Activated CD4-positive, alpha-beta memory T cell treated with anti-CD3 and anti-CD28 coated beads for 36 hours (primary cell): ENCODE measurements around the gene PLXNB1. TPM values are rescaled to one million over a fixed set of nuclear protein-coding genes. Genes with fewer than 3 reads are reported as not detected.

Source experiments
- CTCF ChIA-PET: fragments of 350-600 bp; sonication (Branson Sonifier 250); formaldehyde crosslinking; loops from one replicate; lab custom pipeline; 2021; ENCODE audit warnings: antibody characterized with exemption, inconsistent platforms; lab: Charles Lee
- POLR2A ChIA-PET: fragments of 350-600 bp; sonication (Branson Sonifier 250); formaldehyde crosslinking; loops from one replicate; lab custom pipeline; 2021; ENCODE audit warnings: antibody characterized with exemption; lab: Charles Lee
- DNase-seq: peaks from one replicate; pipeline ENCODE4 v3.0.0-alpha.2; 2020
- H3K27ac Mint-ChIP-seq: one replicate; pipeline ENCODE4 v1.8.0; 2021; ENCODE audit warnings: mixed read lengths
- H3K27me3 Mint-ChIP-seq: one replicate; pipeline ENCODE4 v1.8.0; 2021; ENCODE audit warnings: mixed read lengths
- H3K36me3 Mint-ChIP-seq: one replicate; pipeline ENCODE4 v1.8.0; 2021; ENCODE audit warnings: mixed read lengths
- H3K4me1 Mint-ChIP-seq: one replicate; pipeline ENCODE4 v1.8.0; 2021; ENCODE audit warnings: low read depth, mixed read lengths
- H3K4me3 Mint-ChIP-seq: one replicate; pipeline ENCODE4 v1.8.0; 2021; ENCODE audit warnings: mild to moderate bottlenecking, mixed read lengths
- H3K9me3 Mint-ChIP-seq: one replicate; pipeline ENCODE4 v1.8.0; 2021; ENCODE audit warnings: mixed read lengths
- intact Hi-C: fragments of 100-400 bp; cut with micrococcal nuclease; formaldehyde crosslinking; loops from one replicate; pipeline ENCODE4 v1.15.1; 2023
- total RNA-seq, 2 experiments: library from RNA; stranded (reverse); gene quantifications; one replicate each; pipeline ENCODE4 v1.2.3, GENCODE V29; 2021

PLXNB1 gene
- total RNA-seq, 2 experiments from 2014 or later, result 3.2 to 3.8 TPM

- DNase-seq, result no peak
- H3K9me3 Mint-ChIP-seq, result no peaks in the 10 kb centered on the region
- H3K4me1 Mint-ChIP-seq, result peaks cover 5% of the 10 kb centered on the region
- no peak overlapping the region for H3K4me3 Mint-ChIP-seq
- intact Hi-C loops, result no loop called here
- H3K27ac Mint-ChIP-seq, result no peak overlapping the region
- H3K36me3 Mint-ChIP-seq, result peaks cover 4% of the 10 kb centered on the region
- POLR2A ChIA-PET, result interaction anchor here (1.0 to 1.1 kb wide), 2 partner anchors 8 to 9 kb away, joined by 3 read pairs; partner anchors contain the start of genes CCDC51 and TMA7
- CTCF ChIA-PET, result interaction anchor here (0.7 to 9.7 kb wide), 4 partner anchors 30 to 231 kb away, joined by 3 to 290 read pairs (median 8); partner anchors contain the start of gene CELSR3
- no peaks in the 10 kb centered on the region for H3K27me3 Mint-ChIP-seq
Observed at GRCh38 chr3:48431224-48432029, 1.5 kb upstream of the PLXNB1 start.

GRCh38 chr3:48430708-48431101, 819 bp upstream of the PLXNB1 start:
- Mint-ChIP-seq H3K4me1 (peaks cover 5% of the 10 kb centered on the region), H3K36me3 (peaks cover 4% of the 10 kb centered on the region), H3K27ac (no peak overlapping the region), H3K9me3 (no peaks in the 10 kb centered on the region), H3K4me3 (peak overlapping the region; percentile 69), H3K27me3 (no peaks in the 10 kb centered on the region)
- POLR2A ChIA-PET, result interaction anchor here (1.0 to 1.1 kb wide), 2 partner anchors 9 to 10 kb away, joined by 3 read pairs; partner anchors contain the start of genes CCDC51 and TMA7
- DNase-seq, result no peak
- intact Hi-C loops, result no loop called here
- CTCF ChIA-PET, result interaction anchor here (0.7 to 2.4 kb wide), 3 partner anchors 29 to 232 kb away, joined by 3 to 11 read pairs (median 4); partner anchors contain the start of gene CELSR3

GRCh38 chr3:48429317-48429959, 448 bp downstream of the PLXNB1 start:
- Mint-ChIP-seq H3K36me3 (peaks cover 4% of the 10 kb centered on the region), H3K4me1 (peaks cover 4% of the 10 kb centered on the region), H3K27ac (no peak overlapping the region), H3K4me3 (peak overlapping the region; percentile 69), H3K27me3 (no peaks in the 10 kb centered on the region), H3K9me3 (no peaks in the 10 kb centered on the region)
- ChIA-PET POLR2A (interaction anchor here (1.0 kb wide), 2 partner anchors 10 to 44 kb away, joined by 3 read pairs; partner anchors contain the start of gene CCDC51), CTCF (interaction anchor here (2.4 kb wide), 1 partner anchor 28 kb away, joined by 11 read pairs; no protein-coding TSS in a partner anchor)
- intact Hi-C loops, result no loop called here
- peak; percentile 61 for DNase-seq

- Mint-ChIP-seq H3K27ac (no peak overlapping the region), H3K4me1 (peaks cover 2% of the 10 kb centered on the region), H3K9me3 (no peaks in the 10 kb centered on the region), H3K36me3 (peaks cover 4% of the 10 kb centered on the region), H3K4me3 (peak overlapping the region; percentile 38), H3K27me3 (no peaks in the 10 kb centered on the region)
- DNase-seq, result no peak
- ChIA-PET POLR2A (interaction anchor here (1.0 kb wide), 2 partner anchors 11 to 45 kb away, joined by 3 read pairs; partner anchors contain the start of gene CCDC51), CTCF (interaction anchor here (1.0 to 2.4 kb wide), 2 partner anchors 27 to 28 kb away, joined by 3 to 11 read pairs; no protein-coding TSS in a partner anchor)
- intact Hi-C loops, result no loop called here
Observed at GRCh38 chr3:48428572-48429316, 1.1 kb downstream of the PLXNB1 start.

GRCh38 chr3:48428088-48428571, 1.8 kb downstream of the PLXNB1 start:
- Mint-ChIP-seq H3K27ac (no peak overlapping the region), H3K4me1 (peaks cover 2% of the 10 kb centered on the region), H3K4me3 (peak overlapping the region; percentile 28), H3K9me3 (no peaks in the 10 kb centered on the region), H3K27me3 (no peaks in the 10 kb centered on the region), H3K36me3 (peaks cover 4% of the 10 kb centered on the region)
- ChIA-PET CTCF (interaction anchor here (1.0 kb wide), 1 partner anchor 27 kb away, joined by 3 read pairs; no protein-coding TSS in a partner anchor), POLR2A (interaction anchor here (1.0 kb wide), 2 partner anchors 11 to 46 kb away, joined by 3 read pairs; partner anchors contain the start of gene CCDC51)
- intact Hi-C loops, result no loop called here
- no peak for DNase-seq

- Mint-ChIP-seq H3K4me1 (peaks cover 2% of the 10 kb centered on the region), H3K9me3 (no peaks in the 10 kb centered on the region), H3K36me3 (peaks cover 4% of the 10 kb centered on the region), H3K27ac (no peak overlapping the region), H3K27me3 (no peaks in the 10 kb centered on the region), H3K4me3 (peak overlapping the region; percentile 28)
- ChIA-PET POLR2A (no interaction called here), CTCF (interaction anchor here (9.5 kb wide), 1 partner anchor 8 kb away, joined by 60 read pairs; no protein-coding TSS in a partner anchor)
- no peak for DNase-seq
- intact Hi-C loops, result no loop called here
Observed at GRCh38 chr3:48427630-48427962, 2.3 kb downstream of the PLXNB1 start.

- Mint-ChIP-seq H3K27ac (no peak overlapping the region), H3K27me3 (no peaks in the 10 kb centered on the region), H3K9me3 (no peaks in the 10 kb centered on the region), H3K36me3 (peaks cover 4% of the 10 kb centered on the region), H3K4me3 (no peak overlapping the region), H3K4me1 (peaks cover 2% of the 10 kb centered on the region)
- no peak for DNase-seq
- intact Hi-C loops, result no loop called here
- CTCF ChIA-PET, result interaction anchor here (9.5 kb wide), 1 partner anchor 8 kb away, joined by 60 read pairs; no protein-coding TSS in a partner anchor
- POLR2A ChIA-PET, result no interaction called here
Observed at GRCh38 chr3:48426944-48427629, 2.8 kb downstream of the PLXNB1 start.

GRCh38 chr3:48426401-48426909, 3.4 kb downstream of the PLXNB1 start:
- intact Hi-C loops, result no loop called here
- no peak overlapping the region for H3K4me3 Mint-ChIP-seq
- POLR2A ChIA-PET, result no interaction called here
- H3K4me1 Mint-ChIP-seq, result peaks cover 2% of the 10 kb centered on the region
- no peaks in the 10 kb centered on the region for H3K27me3 Mint-ChIP-seq
- CTCF ChIA-PET, result interaction anchor here (1.0 to 9.5 kb wide), 3 partner anchors 9 to 144 kb away, joined by 3 to 60 read pairs (median 6); no protein-coding TSS in a partner anchor
- no peaks in the 10 kb centered on the region for H3K36me3 Mint-ChIP-seq
- no peak for DNase-seq
- no peaks in the 10 kb centered on the region for H3K9me3 Mint-ChIP-seq
- no peak overlapping the region for H3K27ac Mint-ChIP-seq

GRCh38 chr3:48425281-48425812, 4.5 kb downstream of the PLXNB1 start:
- no peaks in the 10 kb centered on the region for H3K36me3 Mint-ChIP-seq
- ChIA-PET POLR2A (no interaction called here), CTCF (interaction anchor here (1.0 to 9.5 kb wide), 3 partner anchors 10 to 143 kb away, joined by 3 to 60 read pairs (median 6); no protein-coding TSS in a partner anchor)
- no peak for DNase-seq
- no peaks in the 10 kb centered on the region for H3K4me1 Mint-ChIP-seq
- intact Hi-C loops, result no loop called here
- no peaks in the 10 kb centered on the region for H3K9me3 Mint-ChIP-seq
- H3K27me3 Mint-ChIP-seq, result no peaks in the 10 kb centered on the region
- H3K27ac Mint-ChIP-seq, result no peak overlapping the region
- no peak overlapping the region for H3K4me3 Mint-ChIP-seq

- Mint-ChIP-seq H3K4me1 (no peaks in the 10 kb centered on the region), H3K9me3 (no peaks in the 10 kb centered on the region), H3K27ac (no peak overlapping the region), H3K27me3 (no peaks in the 10 kb centered on the region), H3K36me3 (no peaks in the 10 kb centered on the region), H3K4me3 (no peak overlapping the region)
- ChIA-PET POLR2A (no interaction called here), CTCF (interaction anchor here (0.6 to 9.5 kb wide), 4 partner anchors 11 to 150 kb away, joined by 3 to 60 read pairs (median 7); no protein-coding TSS in a partner anchor)
- intact Hi-C loops, result no loop called here
- no peak for DNase-seq
Observed at GRCh38 chr3:48423883-48424695, 5.8 kb downstream of the PLXNB1 start.
